SW 1271 (cell line): ENCODE data around the gene DCLK1.

Experiments
- DNase-seq, 2 experiments: peaks; one replicate each; lab custom pipeline; 2025; lab: John Stamatoyannopoulos, UW

Gene DCLK1

DNA sequence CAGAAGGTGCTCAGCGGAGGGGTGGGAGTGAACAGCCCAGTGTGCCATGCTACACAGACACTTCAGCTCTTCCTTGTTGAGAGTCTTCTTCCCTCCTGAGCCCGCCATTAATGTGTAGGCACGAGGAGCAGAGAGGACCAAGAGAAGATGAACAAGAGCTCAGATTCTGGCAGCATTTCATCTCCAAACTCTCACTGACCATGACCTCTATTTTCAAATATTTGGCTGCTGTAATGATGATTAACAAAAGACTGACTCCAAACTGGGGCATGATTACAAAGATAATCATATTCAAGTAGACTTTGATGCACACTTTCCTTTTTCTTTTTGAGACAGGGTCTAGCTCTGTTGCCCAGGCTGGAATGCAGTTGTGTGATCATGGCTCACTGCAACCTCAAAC lies 236.5 kb downstream of the DCLK1 start:
- DNase-seq: no peak

DNA sequence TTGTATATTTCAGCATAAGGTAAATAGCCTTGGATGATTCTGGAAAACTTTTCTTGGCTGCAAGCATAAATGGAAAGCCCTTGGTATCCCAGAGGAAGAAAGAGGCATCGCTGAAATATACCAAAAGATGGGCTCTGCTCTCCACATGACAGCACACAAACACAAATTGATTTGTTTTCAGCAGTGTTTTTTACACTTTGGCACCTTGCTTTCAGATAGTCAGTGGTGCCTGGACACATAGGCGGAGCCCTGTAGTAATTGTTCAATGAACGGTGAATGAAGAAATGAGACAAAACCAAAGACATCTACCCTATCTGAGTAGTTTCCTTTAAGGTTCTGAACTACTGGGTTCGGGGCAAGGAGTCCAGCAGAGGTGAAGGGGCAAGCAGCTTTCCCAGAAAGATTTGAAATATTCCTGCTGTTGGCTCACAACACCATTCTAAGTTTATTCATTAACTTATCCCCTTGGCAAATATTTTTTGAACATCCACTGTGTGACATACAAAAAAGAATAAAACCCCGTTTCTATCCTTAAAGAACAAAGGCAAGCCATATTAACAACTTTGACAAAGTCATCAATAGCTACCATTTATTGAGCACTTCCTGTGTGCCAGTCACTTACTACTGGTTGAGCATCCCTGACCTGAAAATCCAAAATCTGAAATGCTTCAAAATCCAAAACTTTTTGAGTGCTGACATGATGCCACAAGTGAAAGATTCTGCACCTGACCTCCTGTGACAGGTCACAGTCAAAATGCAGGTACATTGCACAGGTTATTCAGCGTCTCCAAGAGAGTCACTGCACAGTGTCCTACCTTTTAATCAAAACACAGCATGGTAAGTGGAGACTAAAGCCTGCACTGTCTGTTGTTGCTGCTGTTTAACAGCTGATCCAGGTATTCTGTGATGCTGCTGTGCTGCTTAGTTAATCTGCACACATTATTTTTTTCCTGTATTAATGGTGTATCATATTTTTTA lies 238.1 kb downstream of the DCLK1 start:
- DNase-seq: no peak

DNA sequence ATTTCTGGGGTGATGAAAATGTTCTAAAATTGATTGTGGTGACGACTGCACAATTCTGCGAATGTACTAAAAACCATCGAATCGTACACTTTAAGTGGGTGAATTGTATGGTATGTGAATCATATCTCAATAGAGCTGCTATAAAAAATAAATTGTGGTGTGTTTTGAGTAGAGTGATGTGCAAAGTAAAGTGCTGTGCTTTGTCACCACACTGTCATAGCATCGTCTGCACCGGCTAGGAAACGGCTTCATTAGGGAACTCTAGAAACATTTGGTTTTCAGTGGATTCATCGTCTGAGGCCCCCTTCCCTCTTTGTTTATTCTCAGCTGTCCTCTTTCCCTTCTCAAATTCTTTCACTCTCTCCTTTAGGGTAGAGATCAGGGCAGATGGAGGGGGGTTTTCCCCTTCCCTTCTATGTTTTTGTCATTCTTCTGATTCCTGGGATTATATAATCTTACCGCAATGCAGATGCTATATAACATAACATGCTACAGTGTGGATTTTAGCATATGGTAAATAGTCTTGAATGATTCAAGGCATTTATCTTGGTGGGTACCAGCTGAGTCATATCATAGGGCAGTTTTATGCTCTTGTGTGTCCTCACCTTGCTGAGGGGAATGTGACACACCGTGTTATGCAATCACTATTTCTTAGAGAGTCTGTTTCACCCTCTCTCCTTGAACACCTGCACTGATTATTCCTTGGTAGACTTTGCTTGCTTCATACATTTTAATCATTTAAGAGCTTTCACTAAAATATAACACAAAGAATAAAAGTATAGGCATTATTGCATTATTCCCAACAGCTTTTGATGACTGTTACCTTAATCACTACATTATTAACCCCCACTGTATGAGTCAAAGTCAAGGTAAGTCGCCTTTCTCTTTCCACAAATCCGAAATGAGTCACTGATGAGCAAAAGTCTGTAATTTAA lies 239.4 kb downstream of the DCLK1 start:
- no peak for DNase-seq

DNA sequence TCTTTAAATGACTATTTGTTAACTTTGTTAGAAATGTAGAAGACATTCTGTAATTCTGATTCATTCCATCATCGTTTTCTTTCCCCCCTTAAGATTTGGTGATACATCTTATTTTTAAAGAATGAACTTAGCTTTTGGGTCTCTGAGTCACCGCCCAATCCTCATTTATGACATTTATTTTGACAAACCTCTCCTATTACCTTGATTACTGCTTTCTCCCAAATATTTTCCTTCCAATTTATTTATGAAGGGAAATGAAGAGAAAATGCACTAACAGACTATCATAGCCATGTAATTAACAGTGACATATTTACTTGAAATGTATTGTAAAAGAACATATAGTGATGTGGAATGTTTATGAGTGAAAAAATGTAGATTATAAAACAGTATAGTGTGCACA lies 241.6 kb downstream of the DCLK1 start:
- no peak for DNase-seq

DNA sequence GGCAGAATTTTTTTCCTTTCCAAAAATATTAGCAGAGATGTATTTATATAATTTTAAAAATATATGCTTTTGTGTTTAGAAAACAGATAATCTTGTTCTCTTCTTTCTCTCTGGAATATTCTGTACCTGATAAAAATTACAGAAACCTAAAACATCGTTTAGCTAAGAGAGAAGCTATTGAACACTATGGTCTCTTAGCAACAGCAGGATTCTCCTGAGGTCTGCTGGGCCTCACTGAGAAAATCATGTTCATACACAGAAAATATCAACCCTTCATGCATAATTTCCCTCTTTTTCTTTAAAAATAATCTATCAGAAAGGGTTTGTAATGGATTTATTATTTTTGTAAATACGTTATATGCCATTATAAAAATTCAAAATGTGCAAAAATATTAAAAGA lies 242.2 kb downstream of the DCLK1 start:
- DNase-seq: no peak

DNA sequence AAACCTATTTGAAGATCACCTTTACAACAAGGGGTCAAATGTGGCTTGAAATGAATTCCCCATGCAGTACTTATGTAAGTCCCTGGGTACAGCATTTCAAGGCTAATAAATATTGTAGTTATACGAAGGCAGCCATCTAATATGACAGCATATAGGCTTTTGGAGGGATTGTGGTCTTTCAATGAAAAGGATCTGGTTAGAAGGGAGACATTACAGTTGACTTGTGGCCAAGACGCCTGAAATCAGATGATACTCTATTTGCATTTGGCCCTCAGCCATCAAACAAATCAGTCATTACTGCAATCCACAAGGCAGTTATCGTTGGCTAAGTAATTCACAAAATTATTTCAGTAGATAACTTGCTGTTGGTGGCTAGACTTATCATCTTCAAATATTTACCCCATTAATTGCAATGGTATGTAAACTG lies 242.7 kb downstream of the DCLK1 start:
- DNase-seq: no peak

DNA sequence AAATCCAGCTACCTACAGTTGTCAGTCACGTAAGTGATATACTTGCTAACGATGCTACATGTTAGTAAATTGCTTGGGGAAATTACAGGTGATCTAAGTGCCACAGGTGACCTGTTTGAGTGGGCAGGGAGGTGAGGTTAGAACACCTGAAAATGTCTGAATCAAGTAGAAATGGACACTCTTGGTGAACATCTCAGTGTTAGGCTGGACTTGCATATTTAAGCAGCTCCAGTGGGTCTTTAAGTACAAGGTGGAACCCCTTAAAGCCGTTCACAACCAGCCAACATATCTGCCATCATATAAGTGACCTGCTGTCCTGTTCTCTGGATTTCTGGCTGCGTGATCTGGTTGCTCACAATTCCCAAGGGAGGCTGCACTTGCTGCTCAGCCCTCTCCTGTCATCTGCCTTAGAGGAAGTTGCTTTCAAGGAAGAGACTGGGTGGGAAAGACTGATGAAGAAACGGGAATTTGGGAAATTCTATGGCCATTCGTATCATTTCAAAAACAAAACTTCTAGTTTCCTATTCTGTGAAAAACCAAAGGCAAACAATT lies 244.0 kb downstream of the DCLK1 start:
- no peak for DNase-seq

DNA sequence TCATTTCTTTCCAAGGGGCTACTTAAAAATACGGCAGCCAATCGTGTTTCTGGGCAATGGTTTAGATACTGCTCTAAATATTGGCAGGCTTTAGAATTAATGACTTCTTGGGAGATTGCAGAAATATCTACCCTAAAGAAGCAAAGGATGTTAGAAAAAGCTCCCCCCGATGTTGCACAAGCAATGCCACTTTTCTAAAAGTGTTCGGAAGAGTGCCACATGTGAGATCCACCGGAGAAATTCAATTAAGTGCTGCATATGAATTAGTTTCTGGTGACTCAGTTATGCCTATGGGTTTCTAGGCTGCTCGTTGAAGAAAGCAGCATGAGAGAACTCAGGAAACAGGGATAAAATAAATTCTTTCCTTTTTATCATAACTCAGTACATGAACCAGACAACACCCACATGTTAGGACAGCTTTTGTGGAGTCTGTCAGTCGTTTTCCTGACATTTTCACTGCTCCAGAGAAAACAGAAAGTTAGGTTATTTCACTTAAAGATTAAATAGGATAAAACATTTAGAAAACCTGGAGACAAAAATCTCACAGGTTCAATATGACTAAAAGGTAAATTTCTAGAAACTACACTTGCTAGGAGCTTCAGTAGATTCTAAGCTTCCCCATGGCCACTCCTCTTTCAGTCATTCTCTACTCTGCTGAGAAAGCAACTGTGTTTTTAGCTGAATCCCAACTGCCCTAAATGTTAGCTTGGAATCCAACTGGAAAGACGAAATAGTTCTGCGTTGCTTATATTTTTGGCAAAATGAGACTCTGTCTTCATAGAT lies 244.7 kb downstream of the DCLK1 start:
- DNase-seq: no peak

DNA sequence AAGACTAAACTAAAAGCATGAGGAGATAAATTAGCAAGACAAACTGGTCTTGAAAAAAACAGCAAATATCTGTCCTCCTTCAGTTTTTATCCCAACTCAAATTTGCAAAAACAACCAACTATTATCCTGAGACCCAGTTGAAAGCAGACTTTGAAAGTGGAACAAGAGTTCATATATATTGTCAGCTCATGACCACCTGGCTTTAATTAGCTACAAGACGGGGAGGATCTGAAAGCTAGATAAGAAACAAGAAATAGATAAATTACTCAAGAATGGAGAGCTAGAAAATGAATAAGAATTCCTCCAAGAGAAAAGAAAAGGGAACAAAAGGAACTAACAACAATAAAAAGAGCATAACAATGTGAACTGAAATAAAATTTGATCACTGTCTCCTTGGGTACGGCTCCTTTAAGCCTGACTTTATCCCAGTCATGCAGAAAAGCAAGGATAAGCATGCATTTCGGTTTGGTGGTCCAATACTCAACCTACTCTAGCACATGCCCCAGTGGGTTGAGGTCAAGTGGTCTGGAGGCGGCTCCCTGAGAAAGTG lies 246.9 kb downstream of the DCLK1 start:
- no peak for DNase-seq

DNA sequence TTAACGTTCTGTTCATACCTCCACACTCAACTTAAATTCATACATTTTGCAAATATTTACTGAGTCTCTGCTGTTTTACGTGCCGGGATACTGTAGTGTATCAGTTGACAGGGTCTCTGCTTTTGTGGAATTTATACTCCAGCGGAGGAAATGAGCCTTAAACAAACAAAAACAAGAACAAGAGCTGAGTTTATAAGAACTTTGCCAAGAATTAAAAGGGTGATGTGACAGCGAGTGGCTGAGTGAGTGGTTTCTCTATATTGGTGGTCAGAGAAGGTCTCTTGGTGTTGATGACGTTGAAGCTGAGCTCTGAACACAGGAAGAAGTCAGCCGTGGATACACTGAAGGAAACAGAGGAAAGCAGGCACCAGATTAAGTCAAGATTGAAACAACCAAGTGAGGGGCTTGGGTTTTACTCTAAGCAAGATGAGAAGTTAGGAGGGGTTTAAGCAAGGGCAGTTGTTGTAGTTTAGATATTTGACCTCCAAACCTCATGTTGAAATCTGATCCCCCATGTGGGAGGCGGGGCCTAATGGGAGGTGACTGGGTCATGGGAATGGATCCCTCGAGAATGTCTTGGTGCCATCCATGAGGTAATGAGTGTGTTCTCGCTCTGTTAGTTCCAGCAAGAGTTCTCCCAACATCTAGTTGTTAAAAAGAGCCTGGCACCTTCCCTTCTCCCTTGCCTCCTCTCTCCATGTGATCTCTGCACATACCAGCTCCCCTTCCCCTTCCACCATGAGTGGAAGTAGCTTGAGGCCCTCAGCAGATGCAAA lies 248.3 kb downstream of the DCLK1 start:
- DNase-seq: no peak

DNA sequence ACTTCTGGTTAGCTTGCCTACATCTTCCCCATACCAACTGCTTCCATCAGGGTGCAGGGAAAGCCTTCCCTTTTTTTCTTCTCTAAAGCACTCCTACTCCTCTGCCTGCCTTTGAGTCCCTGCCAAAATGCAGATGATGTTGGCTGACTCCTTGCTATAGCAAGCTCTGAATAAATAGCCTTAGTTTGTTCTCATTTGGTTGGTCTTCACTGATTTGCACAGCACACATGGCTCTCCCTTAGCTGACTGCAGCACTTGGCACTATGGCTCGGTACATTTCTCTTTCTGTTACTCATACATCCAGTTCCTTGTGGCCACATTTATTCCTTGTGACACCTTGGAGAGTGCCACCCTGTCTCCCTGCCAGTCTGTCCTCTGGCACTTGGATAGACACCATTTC lies 249.8 kb downstream of the DCLK1 start:
- DNase-seq: no peak

DNA sequence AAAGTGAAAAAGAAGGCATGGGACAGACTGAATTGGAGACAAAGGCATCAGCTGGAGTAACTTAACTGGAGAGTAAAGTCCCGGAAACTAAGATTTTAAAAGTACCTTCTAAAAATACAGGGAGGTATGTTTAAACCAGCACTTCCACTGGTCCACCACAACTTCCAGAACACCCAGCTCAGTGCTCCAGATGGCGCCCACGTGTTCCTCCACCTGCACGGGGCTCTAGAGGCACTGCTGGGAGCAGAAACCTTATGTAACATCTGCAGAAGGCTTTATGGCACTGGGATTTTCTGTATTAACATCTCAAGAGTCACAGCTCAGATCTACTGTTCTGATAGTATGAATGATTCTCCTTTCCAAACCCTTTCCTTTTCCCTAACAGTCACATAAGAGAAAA lies 252.1 kb downstream of the DCLK1 start:
- DNase-seq: no peak

DNA sequence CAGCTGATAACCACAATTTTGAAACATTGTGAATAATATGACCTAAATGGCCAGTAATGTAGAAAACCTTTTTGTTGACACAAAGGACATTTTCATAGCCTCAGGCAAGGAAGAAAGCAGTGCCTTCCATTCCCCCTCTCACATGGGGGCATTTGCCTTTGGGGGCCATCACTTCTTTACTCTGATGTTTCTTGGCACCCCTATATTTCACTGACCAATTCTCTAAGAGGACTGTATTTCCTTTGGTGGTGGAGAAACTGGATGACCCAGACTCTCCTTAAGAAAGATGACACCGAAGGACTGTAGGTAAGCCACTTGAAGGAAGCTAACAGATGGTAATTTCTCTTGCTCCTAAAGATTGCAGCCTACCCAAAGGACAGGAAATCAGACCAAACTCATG lies 254.6 kb downstream of the DCLK1 start:
- DNase-seq: no peak

DNA sequence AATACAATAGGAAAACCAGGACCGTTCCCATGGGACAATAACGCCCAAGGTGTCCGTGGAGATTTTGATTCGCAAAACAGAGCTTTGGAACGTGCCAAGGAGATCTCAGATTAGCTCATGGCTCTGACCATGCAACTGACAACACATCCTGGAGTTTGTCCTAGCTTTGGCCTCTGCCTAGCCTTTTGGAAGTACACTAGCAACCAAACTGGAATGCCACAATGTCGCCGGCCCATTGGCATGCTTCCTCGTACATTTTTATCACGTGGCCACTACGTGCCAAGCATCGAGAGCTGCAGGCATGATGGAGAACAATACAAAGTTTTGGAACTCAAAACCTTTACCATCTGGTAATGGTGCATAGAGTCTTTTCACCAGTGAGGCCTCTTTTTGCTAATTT lies 256.5 kb downstream of the DCLK1 start:
- DNase-seq: no peak

DNA sequence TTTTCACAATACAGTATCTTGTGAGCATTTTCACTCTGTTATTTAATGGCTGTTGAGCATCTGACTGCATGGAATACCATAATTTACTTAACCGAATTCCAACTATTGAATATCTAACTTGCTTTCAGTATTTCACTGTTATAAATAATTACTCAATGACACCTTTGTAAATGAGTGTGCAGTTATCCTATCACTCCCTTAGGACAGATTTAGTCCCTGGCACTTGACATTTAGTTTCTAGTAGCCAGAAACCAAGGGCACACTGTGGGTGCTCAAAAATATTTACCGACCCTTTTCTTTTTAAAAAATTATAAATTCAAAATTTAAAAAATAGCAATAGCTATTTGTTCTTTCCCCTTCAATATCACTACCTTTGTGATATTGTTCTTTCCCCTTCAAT lies 258.8 kb downstream of the DCLK1 start:
- no peak for DNase-seq

DNA sequence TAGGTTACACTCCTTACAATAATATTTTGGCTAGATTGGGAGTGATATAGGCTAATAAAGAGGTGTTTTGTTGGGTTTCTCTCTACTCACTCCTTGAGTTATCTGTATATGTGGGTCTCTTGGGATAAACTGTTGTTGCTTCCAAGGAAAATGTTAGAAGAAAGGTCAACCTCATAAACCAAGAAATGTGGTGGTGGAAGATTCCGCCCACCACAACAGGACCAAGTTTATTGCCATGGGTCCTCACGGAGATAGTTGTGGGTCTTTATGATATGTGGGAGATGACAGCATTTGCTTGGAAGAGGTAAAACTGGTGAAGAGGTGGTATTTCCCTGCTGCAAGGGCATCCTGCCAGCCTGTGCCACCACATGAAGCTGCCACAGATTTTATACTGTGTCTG lies 259.6 kb downstream of the DCLK1 start:
- DNase-seq: no peak

DNA sequence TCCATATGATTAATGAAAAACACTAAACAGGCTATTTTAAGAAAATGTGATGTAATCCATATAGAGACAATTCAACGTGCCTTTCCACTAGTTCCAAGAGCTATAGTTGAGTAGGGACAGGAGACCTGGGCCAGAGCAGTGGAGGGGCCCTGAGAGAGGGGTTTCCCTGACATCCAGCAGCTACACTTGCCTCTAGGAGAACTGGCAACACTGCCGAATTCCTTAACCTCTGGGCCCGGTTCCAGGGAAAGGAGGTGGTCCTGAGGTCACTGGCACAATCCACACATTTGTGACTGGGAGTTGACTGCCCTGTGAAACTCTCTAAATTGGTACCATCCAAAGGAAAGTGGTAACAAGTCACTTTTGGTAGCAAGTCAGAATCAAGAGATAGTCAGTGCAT lies 264.4 kb downstream of the DCLK1 start:
- DNase-seq: no peak

DNA sequence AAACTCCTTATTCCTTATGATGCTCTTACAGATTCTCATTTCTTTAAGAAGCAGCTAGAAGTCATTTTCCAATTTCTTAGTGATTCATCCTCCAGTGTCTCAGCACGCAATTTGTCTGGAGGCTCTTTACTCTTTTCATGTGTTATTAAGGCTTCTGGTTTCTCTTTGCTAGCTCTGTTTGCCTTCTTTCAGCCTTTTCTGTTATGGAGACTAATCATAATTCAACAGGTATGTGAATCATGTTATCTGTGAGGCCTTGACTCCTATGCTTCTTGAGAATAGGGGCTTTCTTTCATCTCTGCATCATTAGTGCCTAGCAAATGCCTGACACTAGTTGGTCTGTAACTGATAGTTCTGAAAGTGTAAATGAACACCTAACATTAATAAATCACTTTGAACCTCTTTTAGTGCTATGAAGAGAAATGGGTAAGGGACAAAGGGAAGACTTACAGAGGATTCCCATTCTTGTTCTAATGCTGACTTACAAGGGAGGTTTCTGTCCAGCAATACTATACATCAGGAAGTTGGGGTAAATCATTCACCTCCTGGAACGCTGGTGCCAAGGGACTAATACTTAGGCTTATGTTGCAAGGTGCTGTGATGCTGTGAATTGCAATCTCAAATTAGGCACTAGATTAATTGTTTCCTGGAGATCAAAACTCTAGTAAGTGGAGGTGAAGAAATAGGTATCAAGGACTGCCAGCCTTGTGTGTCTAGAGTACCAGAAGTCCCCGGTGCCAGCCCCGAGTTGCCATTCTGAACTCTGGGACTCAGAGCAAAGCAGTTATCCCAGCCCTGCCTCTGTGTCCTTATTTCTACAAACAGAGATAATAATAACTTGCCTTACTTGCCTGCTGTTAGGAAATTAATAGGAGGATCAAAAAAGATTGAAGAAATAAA lies 265.6 kb downstream of the DCLK1 start:
- no peak for DNase-seq

DNA sequence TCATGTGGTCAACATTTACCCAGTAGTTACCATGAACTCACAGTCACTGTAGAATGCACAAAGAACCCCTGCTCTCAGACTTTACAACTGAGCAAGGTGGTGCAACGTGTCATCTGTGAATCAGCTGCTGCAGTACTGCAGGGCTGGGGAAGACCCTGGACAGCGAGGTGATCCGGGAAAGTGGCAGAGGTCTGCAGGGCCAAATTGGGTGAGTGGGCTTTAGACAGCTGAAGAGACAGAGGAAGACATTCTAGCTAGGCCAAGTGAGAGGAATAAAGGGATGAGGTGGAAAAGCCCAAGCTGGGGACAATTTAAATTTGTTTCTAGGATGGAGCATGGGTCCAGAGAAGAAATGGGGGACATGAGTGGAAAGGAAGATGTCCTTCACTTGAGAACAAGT lies 270.5 kb downstream of the DCLK1 start:
- no peak for DNase-seq

DNA sequence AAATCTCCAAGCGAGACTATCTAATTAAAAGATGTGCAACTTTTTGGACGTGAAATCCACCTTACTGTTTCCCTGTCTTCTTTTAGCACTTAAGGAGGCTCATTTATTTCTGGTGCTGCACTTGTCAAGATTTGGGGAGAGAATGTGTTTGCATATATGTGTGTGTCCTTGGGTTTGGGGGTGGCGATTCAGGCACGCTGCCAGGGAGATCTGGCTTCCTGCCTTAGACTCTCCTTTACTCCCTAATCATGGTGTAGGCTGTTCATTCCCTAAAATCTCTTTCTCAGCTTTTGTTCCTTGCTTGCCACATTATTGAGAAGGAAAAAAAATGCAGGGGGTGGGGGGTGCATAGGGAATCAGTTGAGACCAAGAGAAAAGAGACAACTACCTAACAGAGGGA lies 271.2 kb downstream of the DCLK1 start:
- no peak for DNase-seq
